PC-9 (cell line): ENCODE measurements around the gene RIMS4.

Source experiments
- CTCF ChIP-seq: fragments of 200-600 bp; sonication (generic); conservative IDR thresholded peaks from 2 replicates; pipeline ENCODE4 v1.6.1; 2017; ENCODE audit warnings: mixed run types, antibody characterized with exemption, mild to moderate bottlenecking, moderate library complexity
- EZH2 ChIP-seq: fragments of 200-600 bp; sonication (generic); IDR thresholded peaks from 2 replicates; pipeline ENCODE4 v1.8.0; 2017; ENCODE audit warnings: antibody characterized with exemption, low read depth

- TF ChIP-seq CTCF (no peak), EZH2 (no peak)
Observed at GRCh38 chr20:44839481-44839880, 29.1 kb upstream of the RIMS4 start.
